Retinal pigment epithelial cell (primary cell): ENCODE measurements around the gene PDGFB.

ENCODE experiments used
- DNase-seq: peaks from one replicate; pipeline ENCODE4 v3.0.0-alpha.2; 2010; ENCODE audit warnings: low read depth
- H3K4me3 ChIP-seq: 2 replicates; pipeline ENCODE4 v1.5.1; 2011; ENCODE audit warnings: mild to moderate bottlenecking, low read length, control low read depth, moderate library complexity
- CTCF ChIP-seq: conservative IDR thresholded peaks from 2 replicates; pipeline ENCODE4 v1.5.1; 2011; ENCODE audit warnings: low read depth, low read length, control low read depth, inconsistent platforms

Gene PDGFB

DNA sequence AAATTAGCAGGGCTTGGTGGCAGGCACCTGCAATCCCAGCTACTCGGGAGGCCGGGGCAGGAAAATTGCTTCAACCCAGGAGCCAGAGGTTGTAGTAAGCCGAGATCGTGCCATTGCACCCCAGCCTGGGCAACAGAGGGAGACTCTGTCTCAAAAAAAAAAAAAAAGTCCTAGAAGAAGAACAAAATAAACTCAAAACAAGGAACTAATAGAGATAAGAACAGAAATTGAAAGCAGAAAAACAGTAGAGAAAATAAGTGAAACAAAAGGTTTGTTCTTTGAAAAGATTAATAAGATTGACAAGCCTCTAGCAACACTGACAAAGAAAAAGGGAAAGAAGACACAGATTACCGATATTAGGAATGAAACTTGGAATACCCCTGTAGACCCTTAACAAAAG is 47.2 kb downstream of the PDGFB start:
- no peak for TF ChIP-seq CTCF
- H3K4me3 ChIP-seq, result no peak overlapping the region
- DNase-seq, result no peak

DNA sequence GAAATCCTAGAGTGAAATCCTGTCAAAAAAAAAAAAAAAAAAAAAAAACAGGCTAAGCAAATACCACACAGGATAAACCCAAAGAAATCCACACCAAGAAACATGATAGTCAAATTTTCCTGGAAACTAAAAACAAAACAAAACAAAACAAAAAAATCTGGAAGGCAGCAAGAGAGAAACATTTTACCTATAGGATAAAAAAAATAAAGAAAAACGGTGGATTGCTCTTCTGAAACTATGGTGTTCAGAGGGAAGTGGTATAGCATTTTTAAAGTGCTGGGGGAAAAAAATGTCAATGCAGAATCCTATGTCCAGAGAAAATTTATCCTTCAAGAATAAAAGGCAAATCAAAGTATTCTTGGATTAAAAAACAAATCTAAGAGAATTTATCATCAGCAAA is 50.7 kb downstream of the PDGFB start:
- no peak for TF ChIP-seq CTCF
- H3K4me3 ChIP-seq, result no peak overlapping the region
- no peak for DNase-seq

DNA sequence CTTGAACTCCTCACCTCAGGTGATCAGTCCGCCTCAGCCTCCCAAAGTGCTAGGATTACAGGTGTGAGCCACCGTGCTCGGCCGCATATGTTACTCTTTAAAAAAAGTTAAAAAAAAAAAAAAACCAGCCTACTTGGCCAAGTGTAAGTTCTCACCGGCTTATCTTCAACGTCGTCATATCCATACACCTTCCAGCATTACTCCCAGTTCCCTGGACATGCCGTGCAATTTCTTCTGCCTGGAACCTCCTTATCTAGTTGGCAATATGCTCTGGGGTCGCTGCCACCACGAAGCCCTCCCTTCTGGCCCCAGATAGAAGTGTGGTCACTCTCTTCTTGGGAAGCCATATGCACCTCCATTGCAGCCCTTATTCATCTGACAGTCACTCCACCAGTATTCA is 56.0 kb downstream of the PDGFB start:
- no peak for TF ChIP-seq CTCF
- DNase-seq, result no peak
- H3K4me3 ChIP-seq, result no peak overlapping the region

DNA sequence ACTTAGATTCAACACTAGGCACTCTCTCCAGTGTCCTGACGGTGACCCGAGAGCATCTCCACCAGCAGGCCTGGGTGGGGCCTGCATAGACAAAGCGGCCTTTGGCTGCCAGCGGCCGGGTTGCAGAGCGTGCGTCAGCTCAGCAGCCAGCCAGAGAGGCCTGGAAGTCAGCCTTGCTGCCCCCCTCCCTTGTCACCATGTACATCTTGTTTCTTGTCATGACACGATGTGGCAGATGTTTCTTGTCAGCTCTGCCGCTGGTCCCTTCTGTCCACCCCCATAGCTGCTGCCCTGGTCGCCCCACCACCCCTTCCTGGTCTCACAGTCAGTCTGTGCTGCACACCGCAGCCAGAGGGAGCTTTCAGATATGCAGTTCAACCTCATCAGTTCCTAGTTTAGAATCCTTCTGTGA is 59.2 kb downstream of the PDGFB start:
- no peak for DNase-seq
- no peak for TF ChIP-seq CTCF
- no peak overlapping the region for H3K4me3 ChIP-seq

GRCh38 chr22:39184586-39185577 is 59.9 kb downstream of the PDGFB start:
- no peak for DNase-seq
- no peak for TF ChIP-seq CTCF
- no peak overlapping the region for H3K4me3 ChIP-seq

DNA sequence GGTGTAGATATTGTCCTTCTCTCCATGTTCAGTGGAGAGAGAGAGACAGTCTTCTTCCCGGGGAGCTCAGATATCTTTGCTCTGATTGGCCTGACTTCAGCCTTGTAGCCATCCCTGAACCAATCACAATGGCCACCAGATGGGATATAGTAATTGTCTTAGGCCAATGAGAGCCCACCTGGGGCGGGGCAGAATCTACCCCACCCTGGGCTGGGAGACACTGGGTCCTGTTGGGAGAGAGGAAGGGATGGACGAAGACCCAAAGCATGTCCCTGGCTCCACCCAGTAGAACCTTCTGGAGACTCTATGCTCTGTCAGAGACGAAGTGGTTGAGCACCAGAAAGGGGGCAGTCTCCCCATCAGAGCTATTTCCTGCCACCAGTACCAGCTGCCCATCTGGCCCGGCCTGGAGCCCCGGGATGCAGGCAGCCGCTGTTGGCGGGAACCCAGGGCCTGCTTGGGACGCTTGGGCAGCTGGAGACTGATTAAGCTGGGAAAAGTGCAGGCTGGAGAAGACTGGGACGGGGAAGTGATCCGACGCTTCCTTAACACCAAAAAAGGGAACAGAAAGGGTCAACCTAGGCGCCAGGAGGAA is 60.7 kb downstream of the PDGFB start:
- H3K4me3 ChIP-seq, result no peak overlapping the region
- no peak for TF ChIP-seq CTCF
- DNase-seq, result no peak
